GM12878 (cell line): ENCODE results near the gene SLF2. TPM values are rescaled to one million over a fixed set of nuclear protein-coding genes. Genes with fewer than 3 reads are reported as not detected.

Source experiments
- ATAC-seq: fragments of 200-7000 bp; cut with Tn5 transposase; 3 replicates; pipeline ENCODE4 v1.9.1; 2020; ENCODE audit warnings: mild to moderate bottlenecking, moderate library complexity
- BruUV-seq: library from RNA; stranded (reverse); fragments of 400-500 nt; replicated peaks from 2 replicates; lab custom pipeline; 2021; lab: Mats Ljungman, UMichigan
- CTCF ChIA-PET: fragments of 300-600 bp; sonication (Branson Sonifier 250); formaldehyde crosslinking; extraction: SDS; loops from one replicate; lab custom pipeline; 2021; ENCODE audit warnings: inconsistent platforms; lab: Yijun Ruan, JAX
- POLR2A ChIA-PET: fragments of 350-600 bp; formaldehyde crosslinking; extraction: SDS; loops from one replicate; lab custom pipeline; 2021; ENCODE audit warnings: inconsistent platforms; lab: Charles Lee
- RAD21 ChIA-PET: fragments of 300-600 bp; sonication (Branson Sonifier 250); formaldehyde crosslinking; loops from one replicate; lab custom pipeline; 2023; ENCODE audit warnings: antibody characterized with exemption; ENCODE audit not compliant: unreplicated experiment; lab: Charles Lee
- SMC1A ChIA-PET: fragments of 300-600 bp; sonication (Branson Sonifier 250); formaldehyde crosslinking; loops from one replicate; lab custom pipeline; 2023; ENCODE audit not compliant: unreplicated experiment, uncharacterized antibody; lab: Charles Lee
- DNase-seq: peaks from one replicate; pipeline ENCODE4 v3.0.0-alpha.2; 2011; ENCODE audit warnings: low read depth, low spot score
- FAIRE-seq: peaks from 3 replicates; lab custom pipeline; 2011; peaks lifted over from hg19 to GRCh38; lab: Jason Lieb, UNC
- H2AFZ ChIP-seq: 2 replicates; pipeline ENCODE4 v1.6.0; 2011; ENCODE audit warnings: low read depth, low read length, control low read depth; ENCODE audit not compliant: control insufficient read depth
- H3K27ac ChIP-seq: 2 replicates; pipeline ENCODE4 v1.5.1; 2011; ENCODE audit warnings: control low read depth; ENCODE audit not compliant: control insufficient read depth, insufficient read depth
- H3K27me3 ChIP-seq, 2 experiments: replicated peaks in 1 of 2; 2 replicates each; pipeline versions ENCODE4 v1.6.0 to v1.6.1; 2011; ENCODE audit warnings: low read length in 1 of 2; ENCODE audit not compliant: control insufficient read depth in 2 of 2, insufficient read depth in 2 of 2
- H3K36me3 ChIP-seq, 2 experiments: 2 replicates each; pipeline ENCODE4 v1.5.1; 2011; ENCODE audit warnings: low read length in 1 of 2; ENCODE audit not compliant: control insufficient read depth in 2 of 2, insufficient read depth in 2 of 2
- H3K4me1 ChIP-seq: 2 replicates; pipeline ENCODE4 v1.6.1; 2011; ENCODE audit warnings: mild to moderate bottlenecking, low read length, moderate library complexity, mixed read lengths; ENCODE audit not compliant: control insufficient read depth, insufficient read depth
- H3K4me2 ChIP-seq: 2 replicates; pipeline ENCODE4 v1.6.0; 2011; ENCODE audit warnings: control low read depth; ENCODE audit not compliant: control insufficient read depth, insufficient read depth
- H3K4me3 ChIP-seq: fragments of 200-600 bp; sonication (generic); 2 replicates; pipeline ENCODE4 v1.5.1; 2016
- H3K79me2 ChIP-seq: 2 replicates; pipeline ENCODE4 v1.6.0; 2011; ENCODE audit warnings: low read length; ENCODE audit not compliant: control insufficient read depth, insufficient read depth
- H3K9ac ChIP-seq: 2 replicates; pipeline ENCODE4 v1.8.0; 2011; ENCODE audit warnings: low read length, control low read depth, mixed read lengths; ENCODE audit not compliant: control insufficient read depth, insufficient read depth
- H3K9me3 ChIP-seq: replicated peaks from 3 replicates; pipeline ENCODE4 v1.5.1; 2011; ENCODE audit warnings: mild to moderate bottlenecking, low read length; ENCODE audit not compliant: control insufficient read depth, insufficient read depth
- H4K20me1 ChIP-seq: 2 replicates; pipeline ENCODE4 v1.6.0; 2011; ENCODE audit not compliant: control insufficient read depth, insufficient read depth
- DPF2 ChIP-seq: fragments of 450-650 bp; IDR thresholded peaks from 2 replicates; pipeline ENCODE4 v1.6.1; 2017; ENCODE audit warnings: mild to moderate bottlenecking
- ETV6 ChIP-seq, 2 experiments: fragments of 450-650 bp in 1 of 2; IDR thresholded peaks in 1 of 2; conservative IDR thresholded peaks in 1 of 2; 2 replicates each; pipeline ENCODE4 v1.6.1; 2014; ENCODE audit warnings: antibody characterized with exemption in 1 of 2, borderline replicate concordance in 1 of 2, low read depth in 1 of 2, mild to moderate bottlenecking in 1 of 2, moderate library complexity in 1 of 2
- HDAC6 ChIP-seq: fragments of 200-600 bp; sonication (generic); IDR thresholded peaks from one replicate; pipeline ENCODE4 v1.8.0; 2017; ENCODE audit warnings: antibody characterized with exemption; ENCODE audit not compliant: unreplicated experiment
- NFIC ChIP-seq: IDR thresholded peaks from 2 replicates; pipeline ENCODE4 v1.6.1; 2012; ENCODE audit warnings: low read depth, mild to moderate bottlenecking, inconsistent platforms, low read length, moderate library complexity
- POLR2A ChIP-seq: IDR thresholded peaks from 2 replicates; pipeline ENCODE4 v1.6.1; 2011; ENCODE audit warnings: low read depth, mild to moderate bottlenecking, low read length
- SIN3A ChIP-seq: IDR thresholded peaks from 2 replicates; pipeline ENCODE4 v1.6.1; 2012; ENCODE audit warnings: low read depth, low read length, improper control_type of control experiment
- TAF1 ChIP-seq: IDR thresholded peaks from 2 replicates; pipeline ENCODE4 v1.6.1; 2011; ENCODE audit warnings: mild to moderate bottlenecking, low read depth, low read length, borderline replicate concordance
- WGBS: methylation state at CpG from one replicate; pipeline ENCODE4 v1.1.6; 2016; ENCODE audit warnings: low lambda C conversion rate; ENCODE audit not compliant: insufficient replicate concordance, insufficient coverage; ENCODE audit errors: missing lambda C conversion rate; 5-methylcytosine and 5-hydroxymethylcytosine counted together
- in situ Hi-C: fragments of 300-500 bp; cut with MboI; formaldehyde crosslinking; loops from 9 replicates; pipeline ENCODE4 v1.14.3; 2018; ENCODE audit warnings: mixed read lengths
- intact Hi-C: fragments of 100-400 bp; cut with micrococcal nuclease; formaldehyde crosslinking; loops from one replicate; pipeline ENCODE4 v1.14.2; 2022; ENCODE audit not compliant: unreplicated experiment
- polyA plus RNA-seq, 11 experiments: library from polyadenylated mRNA; depleted of rRNA in 4 of 11; unstranded in 6 of 11; stranded (reverse) in 5 of 11; fragments of >200 nt; fragmentation: Nextera tagmentation in 4 of 11; fragmentation: Illumina TruSeq in 1 of 11; extraction: Ambion mirVana in 4 of 11; extraction: Trizol in 1 of 11; gene quantifications; 1 replicate in 1 of 11; 2 replicates in 10 of 11; pipeline versions ENCODE4 v1.2.1 to v1.2.3, GENCODE V29; 2011 to 2016; ENCODE audit warnings: inconsistent platforms in 2 of 11, missing spikeins in 2 of 11, low read depth in 1 of 11
- total RNA-seq, 4 experiments: library from RNA; depleted of rRNA in 3 of 4; stranded (reverse); fragments of >200 nt in 3 of 4; fragmentation: Illumina TruSeq in 1 of 4; extraction: Trizol in 1 of 4; gene quantifications; 2 replicates each; pipeline versions ENCODE4 v1.2.1 to v1.2.3, GENCODE V29; 2013 to 2021
- TF ChIP-seq, protein P1 (sequence below): fragments of 150-350 bp; IDR thresholded peaks from 2 replicates; pipeline ENCODE4 v1.6.1; 2016; ENCODE audit warnings: low read depth, low read length

Gene SLF2
- total and polyA plus RNA-seq, 10 of the 15 experiments (the other 5 are each of a cell fraction or from before 2014, with no cell fraction given): 3.0 to 25.2 (median 17.9) TPM

DNA sequence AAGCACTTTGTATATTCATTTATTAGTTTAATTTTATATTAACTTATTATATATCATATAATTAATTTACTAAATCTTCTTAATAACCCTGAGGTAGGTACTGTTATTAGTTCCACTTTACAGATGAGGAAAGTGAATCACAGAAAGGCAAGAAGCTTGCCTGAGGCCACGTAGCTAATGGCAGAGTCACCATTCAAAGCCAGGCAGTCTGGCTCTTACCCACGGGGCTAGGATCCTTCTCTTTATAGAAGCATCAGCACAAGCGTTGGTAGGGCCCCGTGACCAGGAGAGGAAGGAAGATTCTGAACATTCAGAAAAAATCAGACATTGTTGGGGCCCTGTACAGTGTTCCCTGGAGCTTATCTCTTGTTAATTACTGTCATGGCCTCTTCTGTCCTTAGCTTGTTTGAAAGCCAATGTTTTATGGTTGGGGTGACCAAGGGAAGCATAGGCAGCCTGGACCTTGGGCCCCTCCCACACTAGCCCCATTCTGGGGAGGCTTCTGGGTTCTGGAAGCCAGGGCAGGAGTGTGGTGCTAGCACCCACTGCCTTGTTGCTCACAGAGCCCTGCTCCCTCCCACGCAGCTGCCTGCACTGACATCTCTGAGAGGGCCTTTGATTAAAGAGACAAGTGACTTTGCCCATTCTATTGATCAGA, 31.1 kb upstream of the SLF2 start (continued):
- TF ChIP-seq, protein P1, sequence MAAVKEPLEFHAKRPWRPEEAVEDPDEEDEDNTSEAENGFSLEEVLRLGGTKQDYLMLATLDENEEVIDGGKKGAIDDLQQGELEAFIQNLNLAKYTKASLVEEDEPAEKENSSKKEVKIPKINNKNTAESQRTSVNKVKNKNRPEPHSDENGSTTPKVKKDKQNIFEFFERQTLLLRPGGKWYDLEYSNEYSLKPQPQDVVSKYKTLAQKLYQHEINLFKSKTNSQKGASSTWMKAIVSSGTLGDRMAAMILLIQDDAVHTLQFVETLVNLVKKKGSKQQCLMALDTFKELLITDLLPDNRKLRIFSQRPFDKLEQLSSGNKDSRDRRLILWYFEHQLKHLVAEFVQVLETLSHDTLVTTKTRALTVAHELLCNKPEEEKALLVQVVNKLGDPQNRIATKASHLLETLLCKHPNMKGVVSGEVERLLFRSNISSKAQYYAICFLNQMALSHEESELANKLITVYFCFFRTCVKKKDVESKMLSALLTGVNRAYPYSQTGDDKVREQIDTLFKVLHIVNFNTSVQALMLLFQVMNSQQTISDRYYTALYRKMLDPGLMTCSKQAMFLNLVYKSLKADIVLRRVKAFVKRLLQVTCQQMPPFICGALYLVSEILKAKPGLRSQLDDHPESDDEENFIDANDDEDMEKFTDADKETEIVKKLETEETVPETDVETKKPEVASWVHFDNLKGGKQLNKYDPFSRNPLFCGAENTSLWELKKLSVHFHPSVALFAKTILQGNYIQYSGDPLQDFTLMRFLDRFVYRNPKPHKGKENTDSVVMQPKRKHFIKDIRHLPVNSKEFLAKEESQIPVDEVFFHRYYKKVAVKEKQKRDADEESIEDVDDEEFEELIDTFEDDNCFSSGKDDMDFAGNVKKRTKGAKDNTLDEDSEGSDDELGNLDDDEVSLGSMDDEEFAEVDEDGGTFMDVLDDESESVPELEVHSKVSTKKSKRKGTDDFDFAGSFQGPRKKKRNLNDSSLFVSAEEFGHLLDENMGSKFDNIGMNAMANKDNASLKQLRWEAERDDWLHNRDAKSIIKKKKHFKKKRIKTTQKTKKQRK: no peak

DNA sequence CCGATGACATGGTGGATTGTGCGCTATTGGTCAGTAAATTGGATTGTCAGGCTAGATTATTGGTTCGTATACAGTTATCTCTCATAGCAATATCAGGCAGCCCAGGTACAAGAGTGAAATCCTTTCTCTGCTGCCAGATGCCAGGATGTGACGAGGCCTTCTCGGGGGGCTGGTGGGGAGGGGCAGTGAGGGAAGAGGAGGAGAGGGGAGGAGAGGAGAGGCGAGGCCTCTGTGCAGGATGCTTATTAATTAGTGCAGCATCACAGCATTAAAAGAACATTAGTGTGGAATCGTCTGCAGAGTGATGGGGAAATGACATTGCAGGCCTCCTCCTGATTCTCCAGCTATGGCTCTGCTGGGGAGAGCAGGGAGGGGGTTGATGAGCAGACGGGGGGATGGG, 30.5 kb upstream of the SLF2 start:
- no peak overlapping the region for H2AFZ ChIP-seq
- DNase-seq: no peak
- no peak for ATAC-seq
- no peaks in the 10 kb centered on the region for H3K9me3 ChIP-seq
- no peaks in the 10 kb centered on the region for H3K4me1 ChIP-seq
- H3K4me2 ChIP-seq: no peak overlapping the region
- TF ChIP-seq SIN3A: no peak
- TF ChIP-seq TAF1: no peak
- TF ChIP-seq HDAC6: no peak
- TF ChIP-seq POLR2A: no peak
- TF ChIP-seq DPF2: no peak
- TF ChIP-seq NFIC: no peak
- TF ChIP-seq ETV6 (conservative IDR thresholded peaks at IDR 0.05 in 1 of 2, IDR thresholded peaks at IDR 0.05 in 1 of 2; ENCODE audit: borderline replicate concordance in 1 of 2, low read depth in 1 of 2): no peak
- POLR2A ChIA-PET: no interaction called here
- SMC1A ChIA-PET: no interaction called here
- no peak overlapping the region for H3K4me3 ChIP-seq
- CTCF ChIA-PET: interaction anchor here (1.0 kb wide), 1 partner anchor 132 kb away, joined by 4 read pairs; no protein-coding TSS in a partner anchor
- no TSS peak for BruUV-seq
- intact Hi-C loops (no loop called here), in situ Hi-C loops (no loop called here)
- H3K27me3 ChIP-seq: no peaks in the 10 kb centered on the region; a peak in 2 of 4 replicates
- no peaks in the 10 kb centered on the region for H4K20me1 ChIP-seq
- RAD21 ChIA-PET: interaction anchor here (0.9 to 2.2 kb wide), 2 partner anchors 31 to 34 kb away, joined by 3 to 6 read pairs; partner anchors contain the start of gene SLF2
- no peaks in the 10 kb centered on the region for H3K79me2 ChIP-seq
- no peak overlapping the region for H3K9ac ChIP-seq
- H3K36me3 ChIP-seq: no peaks in the 10 kb centered on the region
- no peak overlapping the region for H3K27ac ChIP-seq
- 46% methylated on average over 5 of the region's 8 CpGs for WGBS
- FAIRE-seq: no peak
